ENCODE data around the gene PRAMEF14. TPM values are rescaled to one million over a fixed set of nuclear protein-coding genes. Genes with fewer than 3 reads are reported as not detected.

Gene PRAMEF14
- total RNA-seq, 1 donor from 2014 or later = not detected

Other genes starting within 250 kb of the PRAMEF14 start
- gene HNRNPCL2, start 230.3 kb downstream of the PRAMEF14 start, total RNA-seq = not detected in 2 replicates
- gene PRAMEF26, start 191.1 kb downstream of the PRAMEF14 start, total RNA-seq = not detected in 2 replicates
- not detected in 2 replicates for gene HNRNPCL4, start 181.5 kb downstream of the PRAMEF14 start, total RNA-seq
- gene PRAMEF9, start 175.3 kb downstream of the PRAMEF14 start, total RNA-seq = not detected in 2 replicates
- not detected in 2 replicates for gene PRAMEF13, start 145.7 kb downstream of the PRAMEF14 start, total RNA-seq
- gene PRAMEF18, start 121.0 kb downstream of the PRAMEF14 start, total RNA-seq = not detected in 2 replicates
- gene PRAMEF5, start 92.9 kb downstream of the PRAMEF14 start, total RNA-seq = not detected in 2 replicates
- not detected in 2 replicates for gene PRAMEF8, start 62.0 kb downstream of the PRAMEF14 start, total RNA-seq
- not detected in 2 replicates for gene PRAMEF33, start 43.6 kb downstream of the PRAMEF14 start, total RNA-seq
- gene PRAMEF15, start 31.6 kb downstream of the PRAMEF14 start, total RNA-seq = not detected in 2 replicates
- gene PRAMEF19, start 24.8 kb upstream of the PRAMEF14 start, total RNA-seq = not detected in 2 replicates
- gene PRAMEF17, start 42.5 kb upstream of the PRAMEF14 start, total RNA-seq = not detected in 2 replicates
- gene PRAMEF20, start 63.3 kb upstream of the PRAMEF14 start, total RNA-seq = not detected in 2 replicates
- gene LRRC38, start 166.9 kb upstream of the PRAMEF14 start, total RNA-seq = 0.09 and 0.17 TPM in 2 replicates
- 65.0 and 88.5 TPM in 2 replicates for gene PDPN, start 236.7 kb upstream of the PRAMEF14 start, total RNA-seq